Natural killer cell (primary cell): ENCODE results near the gene ACBD4. TPM values are rescaled to one million over a fixed set of nuclear protein-coding genes. Genes with fewer than 3 reads are reported as not detected.

Experiments used
- ATAC-seq, 3 donors: fragments of 150-1000 bp in 2 of 3; fragments of 200-7000 bp in 1 of 3; cut with Tn5 transposase; 1 replicate in 1 of 3; 2 replicates in 2 of 3; pipeline ENCODE4 v1.10.0; 2021; ENCODE audit warnings: mild to moderate bottlenecking in 2 of 3, moderate library complexity in 2 of 3
- DNase-seq, 2 donors: peaks; one replicate each; pipeline versions ENCODE4 v3.0.0 to v3.0.0-alpha.2; 2013 to 2021; ENCODE audit warnings: mixed read lengths in 1 of 2
- H3K27ac ChIP-seq: one replicate; pipeline ENCODE4 v1.5.1; 2013; ENCODE audit warnings: mild to moderate bottlenecking, low read length
- H3K27me3 ChIP-seq: one replicate; pipeline ENCODE4 v1.6.1; 2013; ENCODE audit warnings: low read length; ENCODE audit not compliant: control insufficient read depth, insufficient read depth
- H3K36me3 ChIP-seq: one replicate; pipeline ENCODE4 v1.6.1; 2013; ENCODE audit warnings: low read length; ENCODE audit not compliant: control insufficient read depth, insufficient read depth
- H3K4me1 ChIP-seq: one replicate; pipeline ENCODE4 v1.6.1; 2013; ENCODE audit warnings: low read length; ENCODE audit not compliant: control insufficient read depth, insufficient read depth
- H3K4me3 ChIP-seq: one replicate; pipeline ENCODE4 v1.5.1; 2013; ENCODE audit warnings: low read length
- H3K9me3 ChIP-seq: one replicate; pipeline ENCODE4 v1.6.1; 2013; ENCODE audit warnings: low read length; ENCODE audit not compliant: control insufficient read depth, insufficient read depth
- H3K27ac Mint-ChIP-seq, 2 donors: one replicate each; pipeline ENCODE4 v1.8.0; 2022; ENCODE audit warnings: mild to moderate bottlenecking in 2 of 2, mixed read lengths in 2 of 2, moderate library complexity in 1 of 2
- H3K27me3 Mint-ChIP-seq, 2 donors: one replicate each; pipeline ENCODE4 v1.8.0; 2022; ENCODE audit warnings: low read depth in 2 of 2, mixed read lengths in 2 of 2
- H3K36me3 Mint-ChIP-seq: one replicate; pipeline ENCODE4 v1.8.0; 2022; ENCODE audit warnings: mixed read lengths
- H3K4me1 Mint-ChIP-seq, 2 donors: one replicate each; pipeline ENCODE4 v1.8.0; 2022; ENCODE audit warnings: mixed read lengths in 2 of 2
- H3K4me3 Mint-ChIP-seq: one replicate; pipeline ENCODE4 v1.8.0; 2022; ENCODE audit warnings: mild to moderate bottlenecking, moderate library complexity, mixed read lengths
- H3K9me3 Mint-ChIP-seq, 2 donors: one replicate each; pipeline ENCODE4 v1.8.0; 2022; ENCODE audit warnings: mixed read lengths in 2 of 2
- WGBS: methylation state at CpG from one replicate; pipeline ENCODE4 v1.1.7; 2013; ENCODE audit warnings: missing lambda C conversion rate; ENCODE audit not compliant: insufficient coverage; 5-methylcytosine and 5-hydroxymethylcytosine counted together
- intact Hi-C: fragments of 100-400 bp; cut with micrococcal nuclease; formaldehyde crosslinking; loops from one replicate; pipeline ENCODE4 v1.14.2; 2022
- total RNA-seq, 4 donors: library from RNA; stranded (reverse); fragments of 120-200 nt in 1 of 4; gene quantifications; one replicate each; pipeline versions ENCODE4 v1.2.3 to v1.2.4, GENCODE V29; 2013 to 2022
- TF ChIP-seq, protein P1 (sequence below): fragments of 200-600 bp; IDR thresholded peaks from one replicate; pipeline ENCODE4 v1.8.0; 2022; ENCODE audit warnings: antibody characterized with exemption

Gene ACBD4
- total RNA-seq, 3 donors from 2014 or later (not counting 1 experiment from before 2014, with no cell fraction given) = 12.0 to 15.9 (median 14.2) TPM

DNA sequence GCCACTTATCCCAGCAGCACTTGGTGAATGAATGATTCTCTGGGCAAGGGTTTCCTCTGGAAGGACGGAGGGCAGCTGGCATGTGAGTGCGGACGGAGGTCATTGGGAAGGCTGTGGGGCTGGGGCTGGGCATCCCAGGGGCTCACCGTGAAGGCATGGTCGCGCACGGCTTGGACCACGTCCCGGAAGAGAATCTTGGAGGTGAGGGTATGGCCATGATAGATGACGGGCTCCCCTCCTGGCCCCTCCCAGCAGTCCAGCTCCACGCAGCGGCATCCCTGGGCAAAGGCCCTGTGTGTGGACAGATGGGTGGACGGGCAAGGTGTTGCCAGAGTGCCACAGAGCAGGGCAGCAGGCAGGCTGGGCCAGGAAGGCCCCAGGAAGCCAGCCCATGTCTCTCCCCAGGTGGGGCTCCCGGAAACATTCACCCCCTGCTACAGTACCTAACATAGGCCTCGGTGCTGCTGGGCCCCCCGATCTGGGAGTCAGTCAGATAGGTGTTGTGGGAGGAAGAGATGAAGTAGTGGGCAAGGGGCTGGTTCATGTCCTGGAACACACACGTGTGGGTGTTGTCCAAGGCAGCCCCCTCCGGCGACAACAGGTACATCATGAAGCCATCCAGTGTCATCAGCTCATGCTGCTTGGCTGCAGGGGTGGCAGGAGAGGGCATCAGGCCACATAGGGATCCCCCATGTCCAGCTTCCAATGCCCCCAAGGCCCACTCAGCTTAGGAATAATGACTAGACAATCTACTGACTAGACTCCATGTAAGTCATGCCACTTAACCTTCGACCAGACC lies 17.4 kb upstream of the ACBD4 start:
- intact Hi-C loops = no loop called here
- Histone ChIP-seq H3K9me3 (no peaks in the 10 kb centered on the region), H3K4me1 (no peaks in the 10 kb centered on the region), H3K36me3 (no peaks in the 10 kb centered on the region), H3K27me3 (peaks cover 2% of the 10 kb centered on the region), H3K27ac (no peak overlapping the region), H3K4me3 (no peak overlapping the region)
- Mint-ChIP-seq H3K27ac (no peak overlapping the region), H3K9me3 (no peaks in the 10 kb centered on the region), H3K4me1 (no peaks in the 10 kb centered on the region), H3K27me3 (peaks cover 0 to 3% of the 10 kb centered on the region in 2 donors), H3K36me3 (no peaks in the 10 kb centered on the region), H3K4me3 (no peak overlapping the region)
- ATAC-seq (no peak), DNase-seq (no peak)
- 87% methylated on average over 20 of the region's 20 CpGs for WGBS
- TF ChIP-seq, protein P1, sequence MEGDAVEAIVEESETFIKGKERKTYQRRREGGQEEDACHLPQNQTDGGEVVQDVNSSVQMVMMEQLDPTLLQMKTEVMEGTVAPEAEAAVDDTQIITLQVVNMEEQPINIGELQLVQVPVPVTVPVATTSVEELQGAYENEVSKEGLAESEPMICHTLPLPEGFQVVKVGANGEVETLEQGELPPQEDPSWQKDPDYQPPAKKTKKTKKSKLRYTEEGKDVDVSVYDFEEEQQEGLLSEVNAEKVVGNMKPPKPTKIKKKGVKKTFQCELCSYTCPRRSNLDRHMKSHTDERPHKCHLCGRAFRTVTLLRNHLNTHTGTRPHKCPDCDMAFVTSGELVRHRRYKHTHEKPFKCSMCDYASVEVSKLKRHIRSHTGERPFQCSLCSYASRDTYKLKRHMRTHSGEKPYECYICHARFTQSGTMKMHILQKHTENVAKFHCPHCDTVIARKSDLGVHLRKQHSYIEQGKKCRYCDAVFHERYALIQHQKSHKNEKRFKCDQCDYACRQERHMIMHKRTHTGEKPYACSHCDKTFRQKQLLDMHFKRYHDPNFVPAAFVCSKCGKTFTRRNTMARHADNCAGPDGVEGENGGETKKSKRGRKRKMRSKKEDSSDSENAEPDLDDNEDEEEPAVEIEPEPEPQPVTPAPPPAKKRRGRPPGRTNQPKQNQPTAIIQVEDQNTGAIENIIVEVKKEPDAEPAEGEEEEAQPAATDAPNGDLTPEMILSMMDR = no peak

DNA sequence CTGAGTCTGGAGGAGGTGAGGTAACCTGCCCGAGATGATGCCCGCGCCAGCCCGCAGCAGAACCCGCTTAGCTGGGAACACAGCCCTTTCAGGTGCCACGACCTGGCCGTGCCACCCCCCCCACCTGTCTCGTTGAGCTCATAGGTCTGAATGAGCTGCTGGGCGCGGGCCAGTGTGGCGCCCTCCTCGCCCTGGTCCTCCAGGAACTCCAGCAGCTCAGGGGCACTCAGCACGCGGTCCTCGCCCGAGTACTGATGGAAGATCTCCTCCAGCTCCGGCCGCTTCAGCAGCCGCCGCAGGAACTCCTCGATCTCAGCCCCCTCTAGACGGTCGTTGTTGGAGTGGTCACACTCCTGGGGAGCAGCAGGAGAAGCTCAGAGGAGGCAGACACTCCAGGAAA lies 16.8 kb upstream of the ACBD4 start:
- Mint-ChIP-seq H3K36me3 (no peaks in the 10 kb centered on the region), H3K4me3 (no peak overlapping the region), H3K27me3 (peaks cover 0 to 3% of the 10 kb centered on the region in 2 donors), H3K9me3 (no peaks in the 10 kb centered on the region), H3K27ac (no peak overlapping the region), H3K4me1 (no peaks in the 10 kb centered on the region)
- Histone ChIP-seq H3K27me3 (peaks cover 2% of the 10 kb centered on the region), H3K27ac (no peak overlapping the region), H3K9me3 (no peaks in the 10 kb centered on the region), H3K36me3 (no peaks in the 10 kb centered on the region), H3K4me3 (no peak overlapping the region), H3K4me1 (no peaks in the 10 kb centered on the region)
- DNase-seq = no peak
- no peak for ATAC-seq
- 91% methylated on average over 23 of the region's 23 CpGs for WGBS
- intact Hi-C loops = no loop called here
- TF ChIP-seq, protein P1 = no peak

DNA sequence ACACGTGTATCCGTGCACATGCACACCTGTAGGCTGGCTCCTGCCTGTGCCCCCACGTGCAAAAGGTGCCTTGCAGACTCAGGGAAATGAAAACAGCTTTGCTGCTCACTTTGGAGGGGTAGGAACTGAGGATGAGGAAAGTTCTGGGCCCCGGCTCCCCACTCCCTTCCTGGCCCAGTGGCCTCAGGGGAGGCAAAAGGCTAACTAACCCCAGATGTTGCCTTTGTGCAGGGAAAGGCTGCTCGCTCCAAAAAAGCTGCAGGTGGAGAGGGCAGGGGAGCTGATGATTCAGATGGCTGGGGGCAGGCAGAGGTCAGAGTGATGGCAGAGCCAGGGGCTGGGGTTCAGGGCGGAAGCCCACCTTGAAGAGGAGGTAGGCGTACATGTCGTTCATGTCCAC lies 15.5 kb upstream of the ACBD4 start:
- ATAC-seq (no peak), DNase-seq (no peak)
- WGBS = 92% methylated on average over 8 of the region's 8 CpGs
- Mint-ChIP-seq H3K36me3 (no peaks in the 10 kb centered on the region), H3K27me3 (peaks cover 0 to 3% of the 10 kb centered on the region in 2 donors), H3K27ac (no peak overlapping the region), H3K9me3 (no peaks in the 10 kb centered on the region), H3K4me3 (no peak overlapping the region), H3K4me1 (no peaks in the 10 kb centered on the region)
- TF ChIP-seq, protein P1 = no peak
- intact Hi-C loops = no loop called here
- Histone ChIP-seq H3K27me3 (peaks cover 2% of the 10 kb centered on the region), H3K4me1 (peaks cover 8% of the 10 kb centered on the region), H3K27ac (no peak overlapping the region), H3K36me3 (no peaks in the 10 kb centered on the region), H3K9me3 (no peaks in the 10 kb centered on the region), H3K4me3 (no peak overlapping the region)

DNA sequence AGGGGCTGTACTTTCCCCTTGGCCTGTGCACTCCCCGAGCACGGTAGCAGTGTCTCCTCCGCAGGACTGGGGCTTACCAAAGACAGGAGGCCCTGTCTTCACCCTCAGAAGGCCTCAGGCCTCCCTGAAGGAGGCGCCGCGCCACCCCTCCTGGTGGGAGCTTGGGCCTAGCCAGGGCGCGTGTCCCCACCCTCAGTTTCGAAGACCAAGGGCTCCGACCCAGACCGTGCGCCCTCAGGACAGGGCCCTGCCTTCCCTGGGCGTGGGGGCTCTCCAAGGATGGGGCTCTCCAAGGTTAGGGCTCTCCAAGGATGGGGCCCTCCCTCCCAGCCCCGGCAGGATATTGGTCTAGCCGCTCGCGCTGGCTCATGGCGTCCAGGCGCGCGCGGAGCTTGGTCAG lies 14.9 kb upstream of the ACBD4 start:
- no peaks in the 10 kb centered on the region for H3K4me1 Mint-ChIP-seq
- no peak overlapping the region for H3K27ac Mint-ChIP-seq
- Histone ChIP-seq H3K27ac (no peak overlapping the region), H3K27me3 (peaks cover 2% of the 10 kb centered on the region), H3K36me3 (no peaks in the 10 kb centered on the region), H3K9me3 (no peaks in the 10 kb centered on the region), H3K4me3 (no peak overlapping the region), H3K4me1 (peaks cover 8% of the 10 kb centered on the region)
- no peaks in the 10 kb centered on the region for H3K36me3 Mint-ChIP-seq
- H3K4me3 Mint-ChIP-seq = no peak overlapping the region
- 78% methylated on average over 22 of the region's 22 CpGs for WGBS
- H3K27me3 Mint-ChIP-seq = peaks cover 0 to 3% of the 10 kb centered on the region in 2 donors
- no peaks in the 10 kb centered on the region for H3K9me3 Mint-ChIP-seq
- ATAC-seq (no peak), DNase-seq (no peak)
- intact Hi-C loops = no loop called here
- TF ChIP-seq, protein P1 = no peak
